HCT116 (cell line): ENCODE results near the gene COPA. TPM values are rescaled to one million over a fixed set of nuclear protein-coding genes. Genes with fewer than 3 reads are reported as not detected.

Experiments used
- ATAC-seq: fragments of 200-7000 bp; cut with Tn5 transposase; 2 replicates; pipeline ENCODE4 v1.9.1; 2020; ENCODE audit warnings: mild to moderate bottlenecking, moderate library complexity
- BruUV-seq: library from RNA; stranded (reverse); fragments of 400-500 nt; replicated peaks from 2 replicates; lab custom pipeline; 2021; lab: Mats Ljungman, UMichigan
- CTCF ChIA-PET: fragments of 300-600 bp; sonication (Branson Sonifier 250); formaldehyde crosslinking; loops from one replicate; lab custom pipeline; 2021; ENCODE audit warnings: antibody characterized with exemption; lab: Charles Lee
- POLR2A ChIA-PET: fragments of 300-600, 350-600 bp; sonication (Branson Sonifier 250); formaldehyde crosslinking; loops from one replicate; lab custom pipeline; 2021; ENCODE audit warnings: antibody characterized with exemption; lab: Charles Lee
- RAD21 ChIA-PET, 2 experiments: fragments of 300-600 bp; sonication (Branson Sonifier 250); formaldehyde crosslinking; loops; one replicate each; lab custom pipeline; 2023; ENCODE audit warnings: low total read pairs in 2 of 2; ENCODE audit not compliant: uncharacterized antibody in 2 of 2, unreplicated experiment in 2 of 2, low non-redundant PET in 1 of 2; lab: Charles Lee
- DNase-seq: peaks from one replicate; pipeline ENCODE4 v3.0.0-alpha.2; 2010; ENCODE audit warnings: low read depth, low spot score
- H2AFZ ChIP-seq: fragments of 200-600 bp; shearing (Covaris generic), sonication (generic); 2 replicates; pipeline ENCODE4 v1.6.1; 2017; ENCODE audit warnings: low read depth, mixed run types, mixed read lengths, antibody characterized with exemption, low read length; ENCODE audit not compliant: poor library complexity, severe bottlenecking
- H3K27ac ChIP-seq: 2 replicates; pipeline ENCODE4 v1.5.1; 2012; ENCODE audit warnings: low read depth, low read length
- H3K27me3 ChIP-seq: fragments of 200-600 bp; sonication (generic); 2 replicates; pipeline ENCODE4 v1.6.1; 2016; ENCODE audit warnings: mixed run types, low read length, mixed read lengths; ENCODE audit not compliant: insufficient read depth
- H3K36me3 ChIP-seq, 2 experiments: fragments of 200-500 bp in 1 of 2; fragments of 200-600 bp in 1 of 2; sonication (Bioruptor generic) in 1 of 2; sonication (generic) in 1 of 2; 2 replicates each; pipeline versions ENCODE4 v1.5.1 to v1.6.1; 2014 to 2016; ENCODE audit warnings: low read length in 2 of 2, inconsistent platforms in 1 of 2, mixed read lengths in 1 of 2, mixed run types in 1 of 2; ENCODE audit not compliant: insufficient read depth in 2 of 2, control insufficient read depth in 1 of 2
- H3K4me1 ChIP-seq, 2 experiments: fragments of 200-600 bp in 1 of 2; sonication (generic) in 1 of 2; 2 replicates each; pipeline versions ENCODE4 v1.5.1 to v1.6.1; 2012 to 2017; ENCODE audit warnings: low read length in 2 of 2, inconsistent platforms in 1 of 2, mild to moderate bottlenecking in 1 of 2, mixed read lengths in 1 of 2, mixed run types in 1 of 2, moderate library complexity in 1 of 2; ENCODE audit not compliant: insufficient read depth in 2 of 2, control insufficient read depth in 1 of 2
- H3K4me2 ChIP-seq: fragments of 200-600 bp; sonication (generic); 2 replicates; pipeline ENCODE4 v1.6.1; 2017; ENCODE audit warnings: mixed run types, low read length, mixed read lengths
- H3K4me3 ChIP-seq, 2 experiments: fragments of 200-600 bp in 1 of 2; sonication (generic) in 1 of 2; replicated peaks in 1 of 2; 2 replicates each; pipeline ENCODE4 v1.5.1; 2011 to 2016; ENCODE audit warnings: low read length in 2 of 2, control low read depth in 1 of 2, low read depth in 1 of 2, mild to moderate bottlenecking in 1 of 2, mixed read lengths in 1 of 2, mixed run types in 1 of 2
- H3K79me2 ChIP-seq: fragments of 200-600 bp; sonication (generic); 2 replicates; pipeline ENCODE4 v1.6.1; 2017; ENCODE audit warnings: mild to moderate bottlenecking, mixed run types, low read length, moderate library complexity, mixed read lengths; ENCODE audit not compliant: insufficient read depth
- H3K9ac ChIP-seq: fragments of 200-600 bp; sonication (generic); 2 replicates; pipeline ENCODE4 v1.6.1; 2016; ENCODE audit warnings: low read length, mixed read lengths
- H3K9me2 ChIP-seq: fragments of 200-600 bp; sonication (generic), shearing (Covaris generic); 2 replicates; pipeline ENCODE4 v1.6.1; 2017; ENCODE audit warnings: mixed run types, mild to moderate bottlenecking, moderate library complexity; ENCODE audit not compliant: insufficient read depth
- H3K9me3 ChIP-seq, 2 experiments: fragments of 200-500 bp in 1 of 2; fragments of 200-600 bp in 1 of 2; sonication (Bioruptor generic) in 1 of 2; sonication (generic) in 1 of 2; 2 replicates each; pipeline ENCODE4 v1.6.1; 2014 to 2017; ENCODE audit warnings: low read length in 2 of 2, mixed read lengths in 2 of 2, inconsistent platforms in 1 of 2, low read depth in 1 of 2, mild to moderate bottlenecking in 1 of 2, mixed run types in 1 of 2, moderate library complexity in 1 of 2; ENCODE audit not compliant: control insufficient read depth in 1 of 2, insufficient read depth in 1 of 2
- H4K20me1 ChIP-seq: fragments of 200-600 bp; sonication (generic), shearing (Covaris generic); 2 replicates; pipeline ENCODE4 v1.6.1; 2017; ENCODE audit warnings: mixed run types, mild to moderate bottlenecking, moderate library complexity; ENCODE audit not compliant: insufficient read depth
- CBX3 ChIP-seq: IDR thresholded peaks from 2 replicates; pipeline ENCODE4 v1.6.1; 2012; ENCODE audit warnings: low read depth
- CEBPB ChIP-seq: IDR thresholded peaks from 2 replicates; pipeline ENCODE4 v1.6.1; 2012; ENCODE audit warnings: low read depth
- EGR1 ChIP-seq: IDR thresholded peaks from 2 replicates; pipeline ENCODE4 v1.6.1; 2012; ENCODE audit warnings: low read depth
- ELF1 ChIP-seq: IDR thresholded peaks from 2 replicates; pipeline ENCODE4 v1.6.1; 2012; ENCODE audit warnings: low read depth, borderline replicate concordance
- POLR2AphosphoS5 ChIP-seq: IDR thresholded peaks from 2 replicates; pipeline ENCODE4 v1.6.1; 2011; ENCODE audit warnings: mild to moderate bottlenecking, low read depth, low read length, moderate library complexity
- RAD21 ChIP-seq: IDR thresholded peaks from 2 replicates; pipeline ENCODE4 v1.6.1; 2012; ENCODE audit warnings: low read depth, mild to moderate bottlenecking
- REST ChIP-seq: IDR thresholded peaks from 2 replicates; pipeline ENCODE4 v1.6.1; 2012; ENCODE audit warnings: low read depth
- SIN3A ChIP-seq: IDR thresholded peaks from 2 replicates; pipeline ENCODE4 v1.6.1; 2012; ENCODE audit warnings: low read depth
- SRF ChIP-seq: IDR thresholded peaks from 2 replicates; pipeline ENCODE4 v1.6.1; 2012; ENCODE audit warnings: low read depth
- ZBTB33 ChIP-seq: IDR thresholded peaks from 2 replicates; pipeline ENCODE4 v1.6.1; 2011; ENCODE audit warnings: mild to moderate bottlenecking, low read length, moderate library complexity; ENCODE audit not compliant: insufficient replicate concordance; ENCODE audit errors: extremely low read depth
- ZFX ChIP-seq: fragments of 450-650 bp; IDR thresholded peaks from 2 replicates; pipeline ENCODE4 v1.6.1; 2017
- intact Hi-C: fragments of 100-400 bp; cut with micrococcal nuclease; formaldehyde crosslinking; loops from 2 replicates; pipeline ENCODE4 v1.10.0; 2022
- total RNA-seq: library from RNA; stranded (reverse); gene quantifications from one replicate; pipeline ENCODE4 v1.2.1, GENCODE V29; 2021; ENCODE audit not compliant: unreplicated experiment
- TF ChIP-seq, protein P1 (sequence below), 3 experiments: fragments of 200-600 bp in 1 of 3; sonication (generic) in 1 of 3; IDR thresholded peaks in 2 of 3; conservative IDR thresholded peaks in 1 of 3; 2 replicates each; pipeline ENCODE4 v1.5.1; 2012 to 2017; ENCODE audit warnings: low read depth in 2 of 3, low read length in 2 of 3, antibody characterized with exemption in 1 of 3, borderline replicate concordance in 1 of 3, control low read depth in 1 of 3, mild to moderate bottlenecking in 1 of 3, mixed read lengths in 1 of 3, mixed run types in 1 of 3, moderate library complexity in 1 of 3; ENCODE audit not compliant: insufficient read depth in 1 of 3
- TF ChIP-seq, protein P2 (sequence below): IDR thresholded peaks from 2 replicates; pipeline ENCODE4 v1.6.1; 2012

The COPA gene
- total RNA-seq, 1 experiment from 2014 or later = 132 TPM

- Histone ChIP-seq H2AFZ (no peak overlapping the region), H3K4me1 (peaks cover 0 to 8% of the 10 kb centered on the region in 2 experiments; a peak in 1 of 4 replicates), H3K4me2 (no peak overlapping the region), H3K9me3 (no peaks in the 10 kb centered on the region), H3K27me3 (no peaks in the 10 kb centered on the region), H3K27ac (no peak overlapping the region), H3K36me3 (no peaks in the 10 kb centered on the region), H3K4me3 (no peak overlapping the region), H3K79me2 (no peaks in the 10 kb centered on the region), H3K9me2 (no peaks in the 10 kb centered on the region), H4K20me1 (no peaks in the 10 kb centered on the region), H3K9ac (no peak overlapping the region)
- RAD21 ChIA-PET = interaction anchor here (1.2 to 1.7 kb wide), 4 partner anchors 39 to 276 kb away, joined by 3 to 8 read pairs (median 4); no protein-coding TSS in a partner anchor
- CTCF ChIA-PET = interaction anchor here (0.7 to 5.8 kb wide), 13 partner anchors 12 to 370 kb away, joined by 3 to 51 read pairs (median 8); partner anchors contain the start of gene IGSF8
- TF ChIP-seq, protein P1, sequence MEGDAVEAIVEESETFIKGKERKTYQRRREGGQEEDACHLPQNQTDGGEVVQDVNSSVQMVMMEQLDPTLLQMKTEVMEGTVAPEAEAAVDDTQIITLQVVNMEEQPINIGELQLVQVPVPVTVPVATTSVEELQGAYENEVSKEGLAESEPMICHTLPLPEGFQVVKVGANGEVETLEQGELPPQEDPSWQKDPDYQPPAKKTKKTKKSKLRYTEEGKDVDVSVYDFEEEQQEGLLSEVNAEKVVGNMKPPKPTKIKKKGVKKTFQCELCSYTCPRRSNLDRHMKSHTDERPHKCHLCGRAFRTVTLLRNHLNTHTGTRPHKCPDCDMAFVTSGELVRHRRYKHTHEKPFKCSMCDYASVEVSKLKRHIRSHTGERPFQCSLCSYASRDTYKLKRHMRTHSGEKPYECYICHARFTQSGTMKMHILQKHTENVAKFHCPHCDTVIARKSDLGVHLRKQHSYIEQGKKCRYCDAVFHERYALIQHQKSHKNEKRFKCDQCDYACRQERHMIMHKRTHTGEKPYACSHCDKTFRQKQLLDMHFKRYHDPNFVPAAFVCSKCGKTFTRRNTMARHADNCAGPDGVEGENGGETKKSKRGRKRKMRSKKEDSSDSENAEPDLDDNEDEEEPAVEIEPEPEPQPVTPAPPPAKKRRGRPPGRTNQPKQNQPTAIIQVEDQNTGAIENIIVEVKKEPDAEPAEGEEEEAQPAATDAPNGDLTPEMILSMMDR (IDR thresholded peaks at IDR 0.05 in 2 of 3, conservative IDR thresholded peaks at IDR 0.05 in 1 of 3; ENCODE audit: borderline replicate concordance in 1 of 3, insufficient read depth in 1 of 3, low read depth in 2 of 3, low read length in 2 of 3) = no peak
- TF ChIP-seq ZFX (no peak), CEBPB (no peak), POLR2AphosphoS5 (no peak), SRF (no peak), EGR1 (no peak), RAD21 (no peak), CBX3 (no peak), REST (no peak), ZBTB33 (no peak), SIN3A (no peak), ELF1 (no peak)
- TF ChIP-seq, protein P2, sequence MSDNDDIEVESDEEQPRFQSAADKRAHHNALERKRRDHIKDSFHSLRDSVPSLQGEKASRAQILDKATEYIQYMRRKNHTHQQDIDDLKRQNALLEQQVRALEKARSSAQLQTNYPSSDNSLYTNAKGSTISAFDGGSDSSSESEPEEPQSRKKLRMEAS = no peak
- intact Hi-C loops = loop anchor here (2.0 to 5.0 kb wide), 2 partner anchors 39 to 185 kb away; partner anchors contain the start of gene CASQ1
- no TSS peak for BruUV-seq
- POLR2A ChIA-PET = no interaction called here
- ATAC-seq (no peak), DNase-seq (no peak)
Measured at GRCh38 chr1:160377585-160378206, 34.6 kb upstream of the COPA start.
